GM19455 (cell line): Measurements from ENCODE around the gene KRTAP5-7.
"Not testable (repeated sequence)": the region's sequence is repeated elsewhere in the genome, so short reads cannot be mapped to it uniquely, and the experiment has no call there.

Source experiments
- ATAC-seq: cut with Tn5 transposase; IDR thresholded peaks from one replicate; pipeline ENCODE4 v1.9.1; 2021; ENCODE audit not compliant: unreplicated experiment

KRTAP5-7 gene

GRCh38 chr11:71526796-71527575 is at the start of gene KRTAP5-7:
Gene KRTAP5-7 (plus strand): TSS chr11:71527267. CDS start chr11:71527301, 34 bp downstream.
- not testable (repeated sequence) for ATAC-seq

DNA sequence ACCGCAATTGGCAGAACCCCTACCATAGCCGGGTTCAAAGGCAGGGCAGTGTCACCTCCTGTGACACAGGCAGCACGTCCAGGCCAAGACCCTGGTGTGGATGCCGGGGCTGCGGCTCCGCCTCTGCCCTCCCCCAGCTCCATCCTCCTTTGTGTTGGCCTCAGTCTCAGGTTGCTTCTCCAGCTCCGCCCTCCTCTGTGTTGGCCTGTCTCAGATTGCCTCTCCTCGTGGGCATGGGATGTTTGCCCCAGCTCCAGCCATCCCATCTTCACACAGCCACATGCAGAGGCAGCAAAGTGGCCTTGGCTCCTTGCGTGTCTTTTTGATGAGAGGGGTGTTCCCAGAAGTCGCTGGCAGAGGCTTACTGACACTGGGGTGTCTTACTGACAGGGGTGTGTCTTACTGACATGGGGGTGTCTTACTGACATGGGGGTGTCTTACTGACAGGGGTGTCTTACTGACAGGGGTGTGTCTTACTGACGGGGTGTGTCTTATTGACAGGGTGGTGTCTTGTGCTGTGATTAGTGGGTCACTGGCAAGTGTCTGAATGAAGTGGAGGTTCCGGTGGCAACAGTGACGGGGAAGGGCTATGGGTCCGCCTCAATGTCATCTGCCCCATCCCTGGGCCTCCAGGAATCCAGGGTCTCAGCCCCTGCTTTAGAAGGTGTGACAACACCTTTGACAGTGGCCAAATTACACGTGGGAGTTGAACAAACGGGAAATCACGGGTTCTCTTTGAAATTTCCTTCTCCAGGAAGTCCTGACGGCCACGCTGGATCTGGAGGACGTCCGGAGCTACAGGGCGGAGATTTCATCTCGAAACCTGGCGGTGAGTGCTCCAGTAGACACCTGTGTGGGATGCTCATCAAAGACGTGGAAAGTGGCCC is 49.2 kb upstream of the KRTAP5-7 start:
- ATAC-seq: no peak

DNA sequence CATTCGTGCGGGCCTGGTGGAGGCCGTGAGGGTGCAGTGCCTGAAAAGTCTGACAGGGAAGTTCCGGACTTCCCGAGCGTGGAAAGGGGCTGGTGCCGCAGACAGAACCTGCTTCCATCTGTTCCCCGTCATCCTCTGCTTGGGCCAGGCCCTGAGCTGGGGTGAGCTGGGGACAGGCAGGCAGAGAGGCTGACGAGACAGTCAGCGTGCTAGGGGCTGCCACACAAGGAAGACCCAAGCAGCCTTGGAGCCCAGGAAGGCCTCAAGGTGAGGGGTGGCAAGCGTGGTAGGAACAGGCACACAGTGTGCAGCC is 48.6 kb upstream of the KRTAP5-7 start:
- ATAC-seq: no peak

DNA sequence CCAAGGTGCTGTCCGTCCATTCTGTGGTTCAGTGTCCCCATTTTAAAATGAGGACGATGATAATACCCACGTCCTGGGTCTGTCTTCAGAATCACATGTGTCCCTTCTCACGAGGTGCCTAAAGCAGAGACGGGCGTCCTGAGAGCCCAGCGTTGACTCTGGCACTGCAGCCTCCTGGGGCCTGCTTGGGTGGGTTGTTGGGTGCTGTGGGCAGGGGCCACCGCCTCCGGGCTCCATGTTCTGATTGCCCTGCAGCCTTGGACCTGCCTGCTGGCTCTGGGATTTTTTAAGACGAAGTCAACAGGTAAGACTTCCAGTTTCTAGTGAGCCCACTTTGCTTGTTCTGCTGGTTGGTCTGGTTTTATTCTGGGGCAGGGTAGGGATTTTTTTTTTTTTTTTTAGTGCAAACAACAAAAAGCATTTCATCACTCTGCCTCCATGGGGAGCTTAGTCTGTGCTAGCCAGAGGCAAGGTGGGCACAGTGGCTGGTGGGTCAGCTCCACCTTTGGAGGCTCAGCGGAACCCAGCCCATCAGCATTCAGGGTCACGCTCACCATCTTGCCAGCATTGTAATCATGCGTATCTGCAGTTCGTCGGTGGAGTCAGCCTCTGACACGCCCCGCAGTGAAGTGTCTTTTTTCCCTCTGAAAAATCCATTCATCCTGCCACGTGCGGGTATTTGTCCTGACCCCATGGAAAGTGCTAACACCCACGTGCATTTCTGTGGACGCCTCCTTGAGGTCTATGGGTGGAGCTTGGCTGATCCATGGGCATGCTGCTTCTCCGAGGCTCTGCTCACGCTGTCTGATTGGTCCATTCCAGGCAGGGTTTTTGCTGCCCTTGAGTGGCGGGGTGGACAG is 45.7 kb upstream of the KRTAP5-7 start:
- no peak for ATAC-seq

GRCh38 chr11:71482216-71482615 is 44.9 kb upstream of the KRTAP5-7 start:
- ATAC-seq: no peak

GRCh38 chr11:71482746-71483364 is 44.2 kb upstream of the KRTAP5-7 start:
- no peak for ATAC-seq

DNA sequence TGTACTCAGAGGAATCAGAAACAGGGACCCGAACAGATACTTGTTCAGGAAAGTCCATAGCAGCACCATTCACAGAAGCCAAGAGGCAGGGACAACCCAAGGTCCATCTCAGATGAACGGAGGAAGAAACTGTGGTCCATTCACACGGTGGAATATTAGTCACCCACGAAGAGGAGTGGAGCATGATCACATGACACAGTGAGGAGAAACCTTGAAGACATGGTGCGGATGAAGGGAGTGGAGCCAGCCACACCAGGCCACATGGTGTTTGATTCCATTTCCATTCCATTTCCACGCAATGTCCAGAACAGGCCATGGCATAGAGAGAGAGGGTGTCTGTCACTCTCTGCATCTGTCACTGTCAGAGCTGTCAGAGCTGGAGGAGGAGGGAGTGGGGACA is 43.4 kb upstream of the KRTAP5-7 start:
- no peak for ATAC-seq

DNA sequence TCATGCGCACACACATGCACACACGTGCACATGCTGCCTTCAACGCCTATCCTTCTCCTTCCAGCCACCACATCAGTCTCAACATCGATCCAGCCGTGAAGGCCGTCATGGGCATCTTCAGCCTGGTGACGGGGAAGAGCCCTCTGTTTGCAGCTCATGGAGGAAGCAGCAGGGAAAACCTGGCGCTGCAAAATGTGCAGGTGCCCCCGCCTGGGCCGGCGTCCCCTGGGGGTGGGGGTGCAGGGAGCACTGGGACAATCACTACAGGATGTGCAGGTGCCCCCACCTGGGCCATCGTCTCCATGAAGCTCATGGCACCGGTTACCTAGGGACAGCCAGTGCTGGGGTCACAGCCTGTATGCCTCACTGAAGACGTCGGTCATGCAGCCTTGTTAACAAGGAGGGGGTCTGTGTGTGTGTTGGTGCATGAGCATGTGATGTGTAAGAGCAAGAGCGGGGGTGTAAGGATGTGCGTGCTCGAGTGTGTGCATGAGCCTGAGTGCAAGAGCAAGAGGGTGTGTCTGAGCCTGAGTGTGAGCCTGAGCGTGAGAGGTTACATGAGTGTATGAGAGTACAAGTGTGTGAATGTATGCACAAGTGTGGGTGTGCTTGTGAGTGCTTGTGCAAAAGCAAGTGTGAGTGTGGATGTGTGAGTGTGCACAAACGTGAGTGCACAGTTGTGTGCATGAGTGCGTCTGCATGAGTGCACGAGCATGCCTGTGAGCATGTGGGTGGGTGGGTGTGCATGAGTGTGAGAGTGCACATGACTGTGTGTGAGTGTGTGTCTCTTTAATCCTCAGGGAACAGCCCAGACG is 42.6 kb upstream of the KRTAP5-7 start:
- no peak for ATAC-seq

GRCh38 chr11:71485063-71485399 is 42.0 kb upstream of the KRTAP5-7 start:
- no peak for ATAC-seq

- no peak for ATAC-seq
Measured at GRCh38 chr11:71485466-71485865, 41.6 kb upstream of the KRTAP5-7 start.

DNA sequence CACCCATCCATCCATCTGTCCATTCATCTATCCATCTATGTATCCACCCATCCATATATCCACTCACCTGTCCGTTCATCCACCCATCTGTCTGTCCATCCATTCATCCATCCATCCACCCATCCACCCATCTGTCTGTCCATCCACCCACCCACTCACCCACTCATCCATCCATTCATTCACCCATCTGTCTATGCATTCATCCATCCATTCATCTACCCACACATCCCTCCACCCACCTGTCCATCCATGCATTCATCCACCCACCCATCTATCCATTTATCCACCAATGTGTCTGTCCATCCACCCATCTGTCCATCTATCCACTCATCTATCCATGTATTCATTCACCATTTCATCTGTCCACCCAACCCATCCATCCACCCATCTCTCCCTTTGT is 40.7 kb upstream of the KRTAP5-7 start:
- ATAC-seq: no peak

DNA sequence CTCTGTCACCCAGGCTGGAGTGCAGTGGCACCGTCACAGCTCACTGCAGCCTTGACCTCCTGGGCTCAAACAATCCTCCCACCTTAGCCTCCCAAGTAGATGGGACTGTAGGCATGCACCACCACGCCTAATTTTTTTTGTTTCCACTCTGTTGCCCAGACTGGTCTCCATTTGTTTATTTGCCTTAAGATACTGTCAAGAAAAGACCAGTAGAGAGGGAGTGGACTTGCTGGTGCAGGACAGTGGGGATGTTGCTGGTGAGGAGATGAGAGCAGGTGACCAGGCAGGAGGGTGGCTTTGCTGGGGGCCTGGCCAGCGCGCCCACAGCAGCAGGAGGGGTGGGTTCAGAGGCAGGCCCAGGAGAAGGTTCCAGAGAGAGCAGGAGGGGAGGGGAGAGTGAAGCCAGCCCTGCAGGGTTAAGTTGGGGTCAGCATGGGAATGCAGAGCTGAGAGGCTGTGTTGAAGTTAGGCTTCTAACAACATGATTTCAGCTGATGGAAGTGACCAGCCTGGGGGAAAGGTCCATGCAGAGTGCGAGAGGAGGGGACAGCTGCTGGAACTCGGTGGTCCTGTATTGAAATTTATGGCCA is 38.3 kb upstream of the KRTAP5-7 start:
- no peak for ATAC-seq

DNA sequence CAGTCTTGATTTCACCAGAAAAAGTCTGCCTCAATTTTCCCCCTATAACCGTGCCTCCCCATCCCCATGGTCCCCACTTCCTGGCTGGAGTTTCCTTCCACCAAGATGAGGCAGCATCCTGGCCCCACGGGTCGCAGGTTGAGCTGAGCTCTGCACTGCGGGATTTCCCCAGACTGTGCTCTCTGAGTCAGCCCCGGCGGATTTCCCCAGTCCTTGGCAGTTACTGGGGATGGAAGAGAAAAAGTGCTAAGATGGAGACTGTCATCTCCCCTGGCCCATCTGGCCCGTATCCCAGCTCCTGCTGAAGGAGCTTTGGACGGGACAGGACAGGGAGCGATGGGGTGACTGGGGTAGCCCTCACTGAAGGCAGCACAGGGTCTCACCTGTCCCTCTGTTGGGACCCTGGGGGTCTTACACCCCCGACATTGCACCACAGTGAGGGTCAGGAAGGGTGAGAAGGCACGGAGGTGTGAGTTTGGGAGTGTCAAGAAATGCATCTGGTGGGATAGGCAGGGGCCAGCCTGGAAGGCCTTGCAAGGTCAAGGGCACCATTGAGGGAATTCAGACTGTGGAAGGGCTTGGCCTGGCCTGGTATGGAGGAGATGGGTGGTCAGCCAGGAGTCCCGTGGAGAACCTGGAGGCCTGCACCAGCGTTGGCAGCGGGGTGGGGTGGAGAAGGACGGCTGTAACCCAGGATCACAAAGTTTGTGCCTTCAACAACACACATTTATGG is 37.6 kb upstream of the KRTAP5-7 start:
- no peak for ATAC-seq

GRCh38 chr11:71490044-71490730 is 36.9 kb upstream of the KRTAP5-7 start:
- ATAC-seq: no peak

DNA sequence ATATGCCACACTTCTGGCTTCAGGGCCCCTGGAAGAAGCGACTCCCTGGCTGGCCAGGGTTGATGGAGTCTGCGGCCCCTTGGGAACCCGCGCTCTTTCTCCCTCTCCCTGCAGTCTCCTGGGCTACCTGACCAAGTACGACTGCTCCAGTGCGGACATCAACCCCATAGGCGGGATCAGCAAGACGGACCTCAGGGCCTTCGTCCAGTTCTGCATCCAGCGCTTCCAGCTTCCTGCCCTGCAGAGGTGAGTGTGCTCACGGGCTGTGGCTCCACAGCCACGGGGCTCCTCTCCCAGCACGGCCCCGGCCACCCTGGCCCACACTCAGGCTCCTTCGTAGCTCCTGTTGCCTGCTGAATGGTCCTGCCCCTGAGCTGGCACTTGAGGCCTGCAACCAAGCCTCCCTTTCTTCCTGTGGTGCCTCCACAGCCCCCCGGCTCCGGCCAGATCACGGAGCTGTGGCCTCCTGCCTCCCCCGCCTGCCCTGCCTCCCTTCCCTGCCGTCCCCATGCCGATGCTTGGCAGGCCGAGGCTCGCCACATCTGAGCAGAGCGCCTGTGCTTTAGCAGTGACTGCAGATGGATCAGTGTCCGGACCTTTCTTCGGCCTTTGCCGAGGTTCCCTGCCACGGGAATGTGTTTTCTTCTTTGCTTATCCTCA is 36.2 kb upstream of the KRTAP5-7 start:
- ATAC-seq: no peak

- no peak for ATAC-seq
Measured at GRCh38 chr11:71491531-71491930, 35.5 kb upstream of the KRTAP5-7 start.

DNA sequence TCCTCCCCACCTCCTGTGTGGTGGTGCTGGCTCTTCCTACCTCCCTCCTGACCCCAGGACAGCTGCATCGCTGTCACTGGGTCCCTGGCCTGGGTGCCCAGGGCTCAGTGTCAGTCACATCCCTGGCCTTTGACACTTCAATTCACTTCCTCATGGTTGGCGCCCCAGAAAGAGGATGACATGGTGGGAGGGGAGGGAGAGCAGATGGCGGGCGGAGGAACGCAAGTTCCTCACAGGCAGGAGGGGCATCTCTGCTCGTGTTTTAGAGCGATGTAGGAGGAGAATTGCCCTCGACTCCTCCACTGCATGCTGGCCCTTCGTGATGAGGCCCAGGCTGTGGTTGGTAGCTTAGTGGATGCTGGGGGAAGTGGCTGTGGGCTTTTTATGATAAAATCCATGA is 35.1 kb upstream of the KRTAP5-7 start:
- no peak for ATAC-seq
